ENCODE measurements around the gene ZFYVE9. TPM values are rescaled to one million over a fixed set of nuclear protein-coding genes. Genes with fewer than 3 reads are reported as not detected.

The ZFYVE9 gene
- total and polyA plus RNA-seq, 9 of the 15 experiments (the other 6 are each of a cell fraction or from before 2014, with no cell fraction given) = 0.52 to 14.4 (median 8.9) TPM

DNA sequence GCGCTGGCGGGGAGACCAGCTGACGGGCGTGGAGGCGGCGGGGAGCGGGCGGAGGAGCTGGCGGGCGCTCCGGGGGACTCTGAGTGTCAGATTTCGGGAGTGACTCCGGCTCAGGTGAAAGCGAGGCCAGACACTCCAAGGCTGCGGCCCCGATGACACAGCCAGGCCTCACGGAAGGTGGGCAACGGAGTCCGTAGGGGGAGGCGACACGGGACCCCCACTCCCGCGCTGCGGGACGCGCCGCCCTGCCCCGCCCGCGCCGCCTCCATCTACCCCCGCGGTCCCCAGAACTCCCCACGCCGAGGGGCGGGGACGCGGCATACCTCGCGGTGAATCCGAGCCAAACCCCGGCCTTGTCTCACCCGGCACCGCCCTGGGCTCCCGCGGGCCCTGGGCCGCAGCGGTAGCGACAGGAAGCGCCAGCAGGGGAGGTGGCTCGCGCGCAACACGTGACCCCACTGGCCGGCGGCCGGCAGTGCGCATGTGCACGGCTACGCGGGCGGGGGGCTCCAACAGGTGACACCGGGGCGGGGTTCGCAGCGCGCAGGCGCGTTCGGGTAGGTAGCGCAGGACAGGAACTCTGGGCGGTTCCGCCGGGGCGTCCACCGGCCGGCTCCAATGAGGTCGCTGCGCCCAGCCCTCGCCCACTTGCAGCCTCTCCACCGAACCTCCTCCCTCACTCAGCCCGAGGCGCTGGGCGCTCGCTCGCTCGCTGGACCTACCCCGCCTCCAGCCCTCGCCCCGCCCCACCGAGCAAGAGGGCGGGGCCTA is 224.0 kb downstream of the ZFYVE9 start, which contains the start of gene CC2D1B (continued):
- TF ChIP-seq YY1 (IDR thresholded peaks at IDR 0.05; ENCODE audit: borderline replicate concordance in 1 of 3, control insufficient read depth in 1 of 3, extremely low read depth in 1 of 3, insufficient read depth in 3 of 3, insufficient read length in 1 of 3, insufficient replicate concordance in 2 of 3, low read depth in 1 of 3, low read length in 2 of 3) (peak in 2 of 3 experiments; percentile 38 to 63), ZNF408 (CRISPR knock-in tag; IDR thresholded peaks at IDR 0.05; ENCODE audit: low read depth) (no peak), RBBP5 (IDR thresholded peaks at IDR 0.05; ENCODE audit: borderline replicate concordance, insufficient read depth, low read length, poor library complexity, severe bottlenecking) (no peak), ELF2 (CRISPR knock-in tag; IDR thresholded peaks at IDR 0.05) (peak; percentile 82), MTA3 (IDR thresholded peaks at IDR 0.05; ENCODE audit: borderline replicate concordance) (peak; percentile 59; the same call in 1 of the 2 replicates), SLC30A9 (CRISPR knock-in tag; IDR thresholded peaks at IDR 0.05) (no peak), SIN3B (IDR thresholded peaks at IDR 0.05; ENCODE audit: low read depth) (0 out of 2 replicates have a peak, but pooled peaks have one; percentile 15), POLR2G (IDR thresholded peaks at IDR 0.05; ENCODE audit: low read depth, low read length) (peak; percentile 98)
- TF ChIP-seq, protein P1, sequence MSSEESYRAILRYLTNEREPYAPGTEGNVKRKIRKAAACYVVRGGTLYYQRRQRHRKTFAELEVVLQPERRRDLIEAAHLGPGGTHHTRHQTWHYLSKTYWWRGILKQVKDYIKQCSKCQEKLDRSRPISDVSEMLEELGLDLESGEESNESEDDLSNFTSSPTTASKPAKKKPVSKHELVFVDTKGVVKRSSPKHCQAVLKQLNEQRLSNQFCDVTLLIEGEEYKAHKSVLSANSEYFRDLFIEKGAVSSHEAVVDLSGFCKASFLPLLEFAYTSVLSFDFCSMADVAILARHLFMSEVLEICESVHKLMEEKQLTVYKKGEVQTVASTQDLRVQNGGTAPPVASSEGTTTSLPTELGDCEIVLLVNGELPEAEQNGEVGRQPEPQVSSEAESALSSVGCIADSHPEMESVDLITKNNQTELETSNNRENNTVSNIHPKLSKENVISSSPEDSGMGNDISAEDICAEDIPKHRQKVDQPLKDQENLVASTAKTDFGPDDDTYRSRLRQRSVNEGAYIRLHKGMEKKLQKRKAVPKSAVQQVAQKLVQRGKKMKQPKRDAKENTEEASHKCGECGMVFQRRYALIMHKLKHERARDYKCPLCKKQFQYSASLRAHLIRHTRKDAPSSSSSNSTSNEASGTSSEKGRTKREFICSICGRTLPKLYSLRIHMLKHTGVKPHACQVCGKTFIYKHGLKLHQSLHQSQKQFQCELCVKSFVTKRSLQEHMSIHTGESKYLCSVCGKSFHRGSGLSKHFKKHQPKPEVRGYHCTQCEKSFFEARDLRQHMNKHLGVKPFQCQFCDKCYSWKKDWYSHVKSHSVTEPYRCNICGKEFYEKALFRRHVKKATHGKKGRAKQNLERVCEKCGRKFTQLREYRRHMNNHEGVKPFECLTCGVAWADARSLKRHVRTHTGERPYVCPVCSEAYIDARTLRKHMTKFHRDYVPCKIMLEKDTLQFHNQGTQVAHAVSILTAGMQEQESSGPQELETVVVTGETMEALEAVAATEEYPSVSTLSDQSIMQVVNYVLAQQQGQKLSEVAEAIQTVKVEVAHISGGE (CRISPR knock-in tag; IDR thresholded peaks at IDR 0.05) = peak in 2 of 3 experiments; percentile 4 to 81; a peak in 2 of 6 replicates
- TF ChIP-seq, protein P2, sequence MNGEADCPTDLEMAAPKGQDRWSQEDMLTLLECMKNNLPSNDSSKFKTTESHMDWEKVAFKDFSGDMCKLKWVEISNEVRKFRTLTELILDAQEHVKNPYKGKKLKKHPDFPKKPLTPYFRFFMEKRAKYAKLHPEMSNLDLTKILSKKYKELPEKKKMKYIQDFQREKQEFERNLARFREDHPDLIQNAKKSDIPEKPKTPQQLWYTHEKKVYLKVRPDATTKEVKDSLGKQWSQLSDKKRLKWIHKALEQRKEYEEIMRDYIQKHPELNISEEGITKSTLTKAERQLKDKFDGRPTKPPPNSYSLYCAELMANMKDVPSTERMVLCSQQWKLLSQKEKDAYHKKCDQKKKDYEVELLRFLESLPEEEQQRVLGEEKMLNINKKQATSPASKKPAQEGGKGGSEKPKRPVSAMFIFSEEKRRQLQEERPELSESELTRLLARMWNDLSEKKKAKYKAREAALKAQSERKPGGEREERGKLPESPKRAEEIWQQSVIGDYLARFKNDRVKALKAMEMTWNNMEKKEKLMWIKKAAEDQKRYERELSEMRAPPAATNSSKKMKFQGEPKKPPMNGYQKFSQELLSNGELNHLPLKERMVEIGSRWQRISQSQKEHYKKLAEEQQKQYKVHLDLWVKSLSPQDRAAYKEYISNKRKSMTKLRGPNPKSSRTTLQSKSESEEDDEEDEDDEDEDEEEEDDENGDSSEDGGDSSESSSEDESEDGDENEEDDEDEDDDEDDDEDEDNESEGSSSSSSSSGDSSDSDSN (IDR thresholded peaks at IDR 0.05; ENCODE audit: borderline replicate concordance in 1 of 2, low read depth in 2 of 2, low read length in 2 of 2) = peak; percentile 30 to 79; a peak in 2 of 4 replicates
- TF ChIP-seq, protein P3, sequence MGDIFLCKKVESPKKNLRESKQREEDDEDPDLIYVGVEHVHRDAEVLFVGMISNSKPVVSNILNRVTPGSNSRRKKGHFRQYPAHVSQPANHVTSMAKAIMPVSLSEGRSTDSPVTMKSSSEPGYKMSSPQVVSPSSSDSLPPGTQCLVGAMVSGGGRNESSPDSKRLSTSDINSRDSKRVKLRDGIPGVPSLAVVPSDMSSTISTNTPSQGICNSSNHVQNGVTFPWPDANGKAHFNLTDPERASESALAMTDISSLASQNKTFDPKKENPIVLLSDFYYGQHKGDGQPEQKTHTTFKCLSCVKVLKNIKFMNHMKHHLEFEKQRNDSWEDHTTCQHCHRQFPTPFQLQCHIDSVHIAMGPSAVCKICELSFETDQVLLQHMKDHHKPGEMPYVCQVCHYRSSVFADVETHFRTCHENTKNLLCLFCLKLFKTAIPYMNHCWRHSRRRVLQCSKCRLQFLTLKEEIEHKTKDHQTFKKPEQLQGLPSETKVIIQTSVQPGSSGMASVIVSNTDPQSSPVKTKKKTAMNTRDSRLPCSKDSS (IDR thresholded peaks at IDR 0.05; ENCODE audit: low read depth, partially characterized antibody) = no peak
- TF ChIP-seq, protein P4, sequence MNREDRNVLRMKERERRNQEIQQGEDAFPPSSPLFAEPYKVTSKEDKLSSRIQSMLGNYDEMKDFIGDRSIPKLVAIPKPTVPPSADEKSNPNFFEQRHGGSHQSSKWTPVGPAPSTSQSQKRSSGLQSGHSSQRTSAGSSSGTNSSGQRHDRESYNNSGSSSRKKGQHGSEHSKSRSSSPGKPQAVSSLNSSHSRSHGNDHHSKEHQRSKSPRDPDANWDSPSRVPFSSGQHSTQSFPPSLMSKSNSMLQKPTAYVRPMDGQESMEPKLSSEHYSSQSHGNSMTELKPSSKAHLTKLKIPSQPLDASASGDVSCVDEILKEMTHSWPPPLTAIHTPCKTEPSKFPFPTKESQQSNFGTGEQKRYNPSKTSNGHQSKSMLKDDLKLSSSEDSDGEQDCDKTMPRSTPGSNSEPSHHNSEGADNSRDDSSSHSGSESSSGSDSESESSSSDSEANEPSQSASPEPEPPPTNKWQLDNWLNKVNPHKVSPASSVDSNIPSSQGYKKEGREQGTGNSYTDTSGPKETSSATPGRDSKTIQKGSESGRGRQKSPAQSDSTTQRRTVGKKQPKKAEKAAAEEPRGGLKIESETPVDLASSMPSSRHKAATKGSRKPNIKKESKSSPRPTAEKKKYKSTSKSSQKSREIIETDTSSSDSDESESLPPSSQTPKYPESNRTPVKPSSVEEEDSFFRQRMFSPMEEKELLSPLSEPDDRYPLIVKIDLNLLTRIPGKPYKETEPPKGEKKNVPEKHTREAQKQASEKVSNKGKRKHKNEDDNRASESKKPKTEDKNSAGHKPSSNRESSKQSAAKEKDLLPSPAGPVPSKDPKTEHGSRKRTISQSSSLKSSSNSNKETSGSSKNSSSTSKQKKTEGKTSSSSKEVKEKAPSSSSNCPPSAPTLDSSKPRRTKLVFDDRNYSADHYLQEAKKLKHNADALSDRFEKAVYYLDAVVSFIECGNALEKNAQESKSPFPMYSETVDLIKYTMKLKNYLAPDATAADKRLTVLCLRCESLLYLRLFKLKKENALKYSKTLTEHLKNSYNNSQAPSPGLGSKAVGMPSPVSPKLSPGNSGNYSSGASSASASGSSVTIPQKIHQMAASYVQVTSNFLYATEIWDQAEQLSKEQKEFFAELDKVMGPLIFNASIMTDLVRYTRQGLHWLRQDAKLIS (CRISPR knock-in tag; IDR thresholded peaks at IDR 0.05) = peak; percentile 90; the same call in 1 of the 2 replicates

Measured in K562 (cell line).